HG03196 (cell line): ENCODE data around the gene BLTP3B.
A peak's percentile ranks its signal among the peaks of the same experiment; 100 is the strongest.

Source experiments
- ATAC-seq: cut with Tn5 transposase; IDR thresholded peaks from one replicate; pipeline ENCODE4 v1.9.1; 2021; ENCODE audit not compliant: unreplicated experiment

Gene BLTP3B

GRCh38 chr12:100164153-100164704 is 21.6 kb upstream of the BLTP3B start:
- ATAC-seq = no peak

- peak; percentile 100 for ATAC-seq
Measured at GRCh38 chr12:100163416-100164152, 20.9 kb upstream of the BLTP3B start.

DNA sequence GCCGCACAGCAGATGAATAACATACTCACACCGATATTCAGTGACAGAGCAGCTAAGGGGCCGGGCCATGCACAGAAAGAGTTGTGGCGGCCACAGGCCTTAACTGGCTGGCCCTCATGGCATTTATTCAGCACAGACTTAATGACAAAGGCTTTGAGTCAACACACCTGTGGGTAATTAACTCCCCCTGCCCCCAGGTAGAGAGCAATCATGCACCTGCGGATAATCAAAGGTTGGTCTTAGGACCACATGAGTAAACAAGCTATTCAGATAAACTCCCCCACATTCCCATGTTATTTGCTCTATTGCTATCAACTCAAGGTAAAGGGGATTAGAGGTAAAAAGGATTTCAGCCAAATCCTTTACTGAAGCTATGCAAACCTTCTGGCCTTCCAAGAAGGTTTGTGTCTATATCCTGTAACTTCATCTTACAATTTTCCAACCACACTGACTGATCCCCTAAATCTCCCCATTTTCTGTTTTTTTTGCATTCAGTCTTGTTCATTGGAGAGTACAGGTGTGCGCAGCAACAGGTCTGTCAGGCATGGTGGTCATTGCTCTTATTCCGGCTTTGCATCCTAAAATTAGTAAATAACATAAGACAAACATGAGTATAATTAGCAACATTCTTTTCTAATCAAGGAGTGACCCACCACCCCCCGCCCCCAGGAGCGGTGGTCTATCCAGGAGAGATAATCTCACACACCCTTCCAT is 16.9 kb upstream of the BLTP3B start:
- ATAC-seq = no peak

- no peak for ATAC-seq
Measured at GRCh38 chr12:100158535-100158934, 15.9 kb upstream of the BLTP3B start.

DNA sequence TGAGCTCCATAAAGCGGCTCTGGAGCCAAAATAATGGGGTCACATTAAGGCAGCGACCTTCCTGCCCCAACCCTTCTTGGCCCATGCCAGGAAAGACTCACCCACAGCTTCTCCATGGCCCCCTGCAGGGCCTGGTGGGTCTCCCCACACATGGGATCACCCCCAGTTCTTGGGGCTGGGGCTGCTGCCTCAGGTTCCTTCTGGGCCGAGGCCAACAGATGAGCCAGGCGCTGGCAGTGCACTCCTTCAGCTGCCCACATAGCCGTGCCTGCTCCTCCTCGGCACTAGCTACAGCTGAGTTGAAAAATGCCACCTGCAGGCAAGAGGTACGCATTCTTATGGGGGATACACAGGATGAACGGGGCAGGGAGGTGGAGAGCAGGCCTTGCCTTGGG is 14.8 kb upstream of the BLTP3B start:
- ATAC-seq = no peak

DNA sequence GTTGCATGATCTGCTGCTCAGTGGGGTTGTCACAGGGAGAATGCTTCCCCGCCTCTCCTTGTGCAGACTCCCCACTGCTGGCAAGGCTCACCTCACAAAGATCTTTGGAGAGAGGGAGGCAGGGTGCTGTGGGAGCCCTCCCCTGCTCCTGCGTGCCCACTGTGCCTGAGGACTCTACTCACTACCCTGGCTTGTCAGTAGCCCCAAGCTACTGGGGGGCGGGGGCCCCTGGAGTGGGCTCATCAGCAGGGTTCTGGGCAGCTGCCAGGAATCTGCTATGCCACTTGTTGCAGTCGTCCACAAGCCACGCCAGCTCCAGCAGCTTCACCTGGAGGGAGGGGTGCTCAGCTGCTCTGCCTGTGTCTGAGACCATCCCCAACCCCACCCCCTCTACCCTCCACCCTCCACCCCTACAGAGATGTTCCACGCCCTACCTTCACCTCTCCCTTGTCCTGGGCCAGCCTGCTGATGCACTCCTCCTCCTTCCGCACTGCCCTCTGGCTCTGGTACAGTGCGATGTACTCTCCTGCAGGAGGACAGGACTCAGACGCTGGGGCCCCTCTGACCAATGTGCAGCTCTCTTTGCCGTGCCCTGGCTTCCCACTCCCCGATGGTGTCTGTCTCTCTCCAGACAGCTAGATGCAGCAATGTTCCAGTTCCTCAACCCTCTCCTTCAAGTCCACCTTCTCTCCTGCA is 14.2 kb upstream of the BLTP3B start:
- no peak for ATAC-seq

GRCh38 chr12:100154474-100155247 is 12.0 kb upstream of the BLTP3B start:
- no peak for ATAC-seq

DNA sequence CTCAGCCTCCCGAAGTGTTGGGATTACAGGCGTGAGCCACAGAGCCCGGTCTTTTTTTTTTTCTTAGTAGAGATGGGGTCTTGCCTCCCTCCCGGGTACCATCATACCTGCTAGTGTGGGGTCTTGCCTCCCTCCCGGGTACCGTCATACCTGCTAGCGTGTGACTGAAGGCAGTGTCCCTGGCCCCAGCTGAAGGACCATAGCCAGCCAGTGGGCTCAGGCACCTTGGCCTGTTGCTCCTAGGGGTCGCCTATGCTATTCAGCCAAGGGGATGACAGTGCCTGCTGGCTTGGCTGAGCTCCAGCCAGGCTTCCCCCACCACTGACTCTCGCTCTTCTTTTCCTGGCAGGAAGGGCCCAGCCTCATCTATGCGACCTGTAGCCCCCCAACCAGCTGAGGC is 10.5 kb upstream of the BLTP3B start:
- no peak for ATAC-seq

DNA sequence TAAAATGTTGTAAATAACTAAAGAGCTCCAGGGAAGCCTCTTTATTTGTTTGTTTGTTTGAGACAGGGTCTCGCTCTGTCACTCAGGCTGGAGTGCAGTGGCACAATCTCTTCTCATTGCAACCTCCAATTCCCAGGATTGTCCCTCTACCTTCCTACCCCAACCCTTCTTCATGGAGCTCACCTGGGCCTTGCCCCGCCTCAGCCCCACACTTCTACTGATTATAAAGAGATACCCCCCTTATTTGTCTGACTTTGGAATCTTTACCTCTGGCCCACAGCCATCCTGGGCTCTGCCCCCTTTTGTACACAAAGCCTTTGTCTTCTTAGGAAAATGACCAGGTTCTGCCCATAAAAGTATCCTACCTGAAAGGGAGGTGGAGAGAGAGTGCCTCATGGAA is 9.1 kb upstream of the BLTP3B start:
- no peak for ATAC-seq

- no peak for ATAC-seq
Measured at GRCh38 chr12:100146252-100146651, 3.6 kb upstream of the BLTP3B start.

DNA sequence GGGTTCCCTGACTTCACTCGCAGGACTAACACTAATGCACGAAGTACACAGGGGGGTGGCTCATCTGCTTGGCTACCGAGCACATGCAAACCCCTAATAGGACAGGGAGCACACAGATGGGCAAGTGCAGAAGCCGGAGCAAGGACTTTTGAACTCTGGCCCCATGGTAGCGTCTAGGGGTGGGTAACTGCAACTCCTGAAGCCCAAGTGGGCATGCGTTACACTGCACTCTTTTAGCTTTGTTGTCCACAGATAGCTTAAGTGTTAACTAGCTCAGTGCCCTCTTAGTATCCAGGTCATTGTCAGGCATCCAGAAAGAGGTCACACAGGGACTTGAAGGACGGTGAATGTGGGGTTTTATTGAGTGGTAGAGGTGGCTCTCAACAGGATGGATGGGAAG is 3.0 kb upstream of the BLTP3B start:
- no peak for ATAC-seq

- peak; percentile 47 for ATAC-seq
Measured at GRCh38 chr12:100141998-100142850, 450 bp downstream of the BLTP3B start.

DNA sequence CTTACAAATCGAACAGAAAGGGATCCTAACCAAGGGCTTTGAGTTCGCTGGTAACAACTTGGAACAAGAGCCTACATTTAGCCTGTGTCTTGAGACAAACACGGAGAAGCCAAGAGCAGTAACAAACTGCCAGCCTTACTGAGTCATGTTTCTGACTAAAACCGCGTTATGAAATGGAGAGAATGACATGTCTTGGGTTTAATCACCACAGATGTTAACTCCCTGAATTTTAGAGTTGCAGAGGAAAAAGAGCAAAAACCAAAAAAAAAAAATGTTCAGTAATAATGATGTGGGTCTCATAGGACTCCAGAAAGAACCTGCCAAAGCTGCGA is 1.0 kb downstream of the BLTP3B start:
- peak; percentile 27 for ATAC-seq

- ATAC-seq = no peak
Measured at GRCh38 chr12:100138803-100139098, 3.9 kb downstream of the BLTP3B start.

- ATAC-seq = peak; percentile 24
Measured at GRCh38 chr12:100138048-100138802, 4.4 kb downstream of the BLTP3B start.

DNA sequence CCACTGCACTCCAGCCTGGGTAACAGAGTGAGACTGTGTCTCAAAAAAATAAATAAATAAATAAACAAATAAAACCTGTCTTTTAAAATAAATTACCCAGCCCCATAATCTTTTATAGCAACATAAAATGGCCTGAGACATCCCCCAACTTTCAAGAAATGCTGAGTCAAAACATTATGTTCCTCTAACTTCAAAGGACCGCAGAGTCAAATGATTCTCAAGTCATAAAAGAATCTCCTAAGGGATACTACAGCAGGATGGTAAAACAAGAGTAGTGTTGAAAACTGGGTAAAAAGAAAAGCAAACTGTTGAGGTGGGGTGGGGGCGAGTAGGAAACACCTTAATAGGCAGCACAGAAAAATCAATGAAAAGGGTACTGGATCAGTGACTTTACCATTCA is 9.5 kb downstream of the BLTP3B start:
- no peak for ATAC-seq

DNA sequence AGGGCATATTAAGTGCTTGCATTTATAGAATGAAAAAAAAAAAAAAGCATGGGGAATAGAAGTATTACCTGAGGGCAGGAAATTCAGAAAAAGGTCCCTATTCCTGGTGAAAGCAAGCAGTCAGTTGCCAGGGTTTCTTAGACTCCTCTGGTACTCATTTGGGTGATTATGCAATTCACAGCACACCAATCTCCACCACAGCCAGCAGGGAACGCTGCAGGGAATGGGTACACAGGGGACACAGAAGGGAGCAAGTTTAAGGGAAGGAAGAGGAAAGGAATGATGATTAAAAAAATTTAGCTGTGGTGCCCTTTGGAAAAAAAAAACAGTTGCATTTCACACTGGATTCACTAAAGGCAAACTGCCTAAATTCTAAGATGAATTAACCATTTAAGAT is 14.2 kb downstream of the BLTP3B start:
- no peak for ATAC-seq

DNA sequence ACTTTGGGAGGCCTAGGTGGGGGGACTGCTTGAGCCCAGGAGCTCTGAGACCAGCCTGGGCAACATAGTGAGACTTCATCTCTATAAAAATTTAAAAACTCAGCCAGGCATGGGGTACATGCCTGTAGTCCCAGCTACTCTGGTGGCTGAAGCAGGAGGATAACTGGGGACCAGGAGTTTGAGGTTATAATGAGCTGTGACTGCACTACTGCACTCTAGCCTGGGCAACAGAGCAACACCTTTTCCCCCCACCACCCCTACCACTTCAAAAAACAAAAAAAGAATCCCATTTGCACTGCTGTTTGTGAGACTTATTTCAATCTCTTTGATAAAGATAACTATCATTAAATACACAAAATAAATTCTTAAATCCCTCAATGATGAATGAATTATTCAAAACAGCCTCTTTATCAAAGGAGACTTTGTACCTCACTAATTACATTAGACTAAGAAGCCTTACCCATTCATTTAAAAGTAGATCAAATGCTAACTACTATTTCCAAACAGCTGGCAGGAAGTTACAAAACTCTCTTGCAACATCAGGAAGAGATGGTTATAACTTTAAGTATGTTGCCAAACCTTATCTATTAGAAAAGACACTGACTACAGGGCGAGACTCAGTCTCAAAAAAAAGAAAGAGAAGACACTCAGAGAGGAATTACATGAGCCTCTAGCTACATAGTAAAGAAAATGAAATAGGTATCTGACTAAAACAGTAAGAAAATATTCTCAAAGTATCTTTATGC is 14.7 kb downstream of the BLTP3B start:
- ATAC-seq = no peak
